Gastrocnemius medialis (tissue), 4 donors: Measurements from ENCODE around the gene EDNRB.

Source experiments
- POLR2A ChIP-seq, 2 donors: fragments of 450-650 bp; IDR thresholded peaks; one replicate each; pipeline ENCODE4 v1.6.1; 2017; ENCODE audit warnings: antibody characterized with exemption in 2 of 2, mild to moderate bottlenecking in 2 of 2, moderate library complexity in 2 of 2
- TF ChIP-seq, protein P1 (sequence below), 5 experiments: fragments of 450-650 bp in 3 of 5; fragments of 200-600 bp in 2 of 5; sonication (generic) in 2 of 5; IDR thresholded peaks in 4 of 5; conservative IDR thresholded peaks in 1 of 5; 1 replicate in 4 of 5; 2 replicates in 1 of 5; pipeline ENCODE4 v1.5.1; 2016 to 2019; ENCODE audit warnings: antibody characterized with exemption in 5 of 5, mild to moderate bottlenecking in 3 of 5, moderate library complexity in 3 of 5

DNA sequence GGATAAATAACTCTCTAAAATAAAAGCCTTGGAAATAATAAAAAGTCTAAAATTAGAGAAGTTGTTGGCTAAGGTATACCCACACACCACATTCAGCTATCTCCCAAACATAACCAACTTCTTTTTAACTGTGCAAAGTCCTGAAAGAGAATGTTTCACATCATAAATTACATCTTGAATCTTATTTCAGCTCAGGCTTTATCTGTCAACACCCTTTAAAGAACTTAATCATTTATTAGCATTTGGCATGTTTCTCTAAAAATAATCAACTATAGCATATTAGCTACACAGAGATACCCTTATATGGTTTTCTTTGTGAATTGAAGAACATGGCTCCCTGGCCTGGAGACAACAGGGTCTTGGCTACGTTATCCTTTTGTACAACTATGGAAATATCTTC lies 6.9 kb downstream of the EDNRB start:
- TF ChIP-seq, protein P1, sequence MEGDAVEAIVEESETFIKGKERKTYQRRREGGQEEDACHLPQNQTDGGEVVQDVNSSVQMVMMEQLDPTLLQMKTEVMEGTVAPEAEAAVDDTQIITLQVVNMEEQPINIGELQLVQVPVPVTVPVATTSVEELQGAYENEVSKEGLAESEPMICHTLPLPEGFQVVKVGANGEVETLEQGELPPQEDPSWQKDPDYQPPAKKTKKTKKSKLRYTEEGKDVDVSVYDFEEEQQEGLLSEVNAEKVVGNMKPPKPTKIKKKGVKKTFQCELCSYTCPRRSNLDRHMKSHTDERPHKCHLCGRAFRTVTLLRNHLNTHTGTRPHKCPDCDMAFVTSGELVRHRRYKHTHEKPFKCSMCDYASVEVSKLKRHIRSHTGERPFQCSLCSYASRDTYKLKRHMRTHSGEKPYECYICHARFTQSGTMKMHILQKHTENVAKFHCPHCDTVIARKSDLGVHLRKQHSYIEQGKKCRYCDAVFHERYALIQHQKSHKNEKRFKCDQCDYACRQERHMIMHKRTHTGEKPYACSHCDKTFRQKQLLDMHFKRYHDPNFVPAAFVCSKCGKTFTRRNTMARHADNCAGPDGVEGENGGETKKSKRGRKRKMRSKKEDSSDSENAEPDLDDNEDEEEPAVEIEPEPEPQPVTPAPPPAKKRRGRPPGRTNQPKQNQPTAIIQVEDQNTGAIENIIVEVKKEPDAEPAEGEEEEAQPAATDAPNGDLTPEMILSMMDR (IDR thresholded peaks at IDR 0.05 in 4 of 5, conservative IDR thresholded peaks at IDR 0.05 in 1 of 5), result no peak
- no peak for TF ChIP-seq POLR2A (IDR thresholded peaks at IDR 0.05)
